GM18502 (cell line): ENCODE results near the gene DBF4B.

Experiments used
- ATAC-seq: cut with Tn5 transposase; IDR thresholded peaks from one replicate; pipeline ENCODE4 v1.9.1; 2021; ENCODE audit warnings: mild to moderate bottlenecking; ENCODE audit not compliant: unreplicated experiment, poor library complexity

Gene DBF4B

DNA sequence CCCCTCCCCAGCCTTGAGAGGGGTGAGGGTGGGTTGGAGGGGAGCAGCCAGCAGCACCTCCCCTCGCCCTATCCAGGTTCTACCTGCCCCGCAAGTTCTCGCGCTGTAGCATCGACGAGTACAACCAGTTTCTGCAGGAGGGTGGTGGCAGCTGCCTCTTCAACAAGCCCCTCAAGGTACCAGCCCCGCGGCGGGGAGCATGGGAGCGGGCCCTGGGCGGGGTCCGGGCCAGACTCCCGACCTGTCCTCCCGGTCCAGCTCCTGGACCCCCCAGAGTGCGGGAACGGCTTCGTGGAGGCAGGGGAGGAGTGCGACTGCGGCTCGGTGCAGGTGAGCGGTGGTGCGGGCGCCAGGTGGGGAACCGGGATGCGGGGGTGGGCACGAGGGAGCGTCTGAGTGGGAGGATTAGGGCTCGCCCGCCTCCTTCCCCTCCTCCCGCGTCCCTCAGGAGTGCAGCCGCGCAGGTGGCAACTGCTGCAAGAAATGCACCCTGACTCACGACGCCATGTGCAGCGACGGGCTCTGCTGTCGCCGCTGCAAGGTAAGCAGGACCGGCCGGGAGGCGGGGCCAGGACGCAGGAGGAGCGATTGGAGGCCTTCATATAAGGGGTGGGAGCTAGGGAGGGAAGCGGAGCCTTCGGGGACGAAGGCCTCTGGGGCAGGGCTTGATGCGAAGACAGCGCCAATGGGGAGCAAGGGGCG lies 66.8 kb downstream of the DBF4B start:
- peak; percentile 89 for ATAC-seq

DNA sequence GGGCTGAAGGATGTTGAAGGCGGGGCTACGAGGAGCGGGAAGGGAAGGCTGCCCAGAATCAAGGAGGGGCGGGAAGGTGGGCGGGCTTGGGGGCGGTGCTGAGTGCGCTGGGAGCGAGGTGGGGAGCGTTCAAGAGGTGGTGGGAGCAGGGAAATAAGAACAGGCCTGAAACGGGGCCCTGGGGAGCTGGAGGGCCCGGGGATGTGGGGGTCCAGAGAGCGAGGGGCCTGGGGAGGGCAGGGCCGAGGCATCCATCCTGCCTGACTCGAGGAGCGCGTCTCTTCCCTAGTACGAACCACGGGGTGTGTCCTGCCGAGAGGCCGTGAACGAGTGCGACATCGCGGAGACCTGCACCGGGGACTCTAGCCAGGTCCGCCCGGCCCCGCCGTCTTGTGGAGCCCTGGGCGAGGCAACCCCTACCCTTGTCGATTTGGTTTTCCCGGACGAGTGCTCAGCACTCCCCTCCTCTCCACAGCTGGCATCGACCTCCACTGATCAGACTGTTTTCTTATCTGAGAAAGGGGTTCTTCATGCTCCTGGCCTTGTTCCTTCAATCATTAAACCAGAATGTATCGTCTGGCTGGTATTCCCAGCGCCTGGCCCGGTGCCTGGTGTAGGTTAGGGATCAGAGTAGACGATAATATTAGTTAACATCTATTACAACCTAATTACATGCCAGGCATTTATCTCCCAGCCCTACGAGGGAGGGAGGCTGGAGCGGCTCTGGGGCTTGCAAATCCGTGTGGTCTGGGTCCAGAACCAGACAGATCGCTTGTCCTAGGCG lies 67.6 kb downstream of the DBF4B start:
- peak; percentile 11 for ATAC-seq

DNA sequence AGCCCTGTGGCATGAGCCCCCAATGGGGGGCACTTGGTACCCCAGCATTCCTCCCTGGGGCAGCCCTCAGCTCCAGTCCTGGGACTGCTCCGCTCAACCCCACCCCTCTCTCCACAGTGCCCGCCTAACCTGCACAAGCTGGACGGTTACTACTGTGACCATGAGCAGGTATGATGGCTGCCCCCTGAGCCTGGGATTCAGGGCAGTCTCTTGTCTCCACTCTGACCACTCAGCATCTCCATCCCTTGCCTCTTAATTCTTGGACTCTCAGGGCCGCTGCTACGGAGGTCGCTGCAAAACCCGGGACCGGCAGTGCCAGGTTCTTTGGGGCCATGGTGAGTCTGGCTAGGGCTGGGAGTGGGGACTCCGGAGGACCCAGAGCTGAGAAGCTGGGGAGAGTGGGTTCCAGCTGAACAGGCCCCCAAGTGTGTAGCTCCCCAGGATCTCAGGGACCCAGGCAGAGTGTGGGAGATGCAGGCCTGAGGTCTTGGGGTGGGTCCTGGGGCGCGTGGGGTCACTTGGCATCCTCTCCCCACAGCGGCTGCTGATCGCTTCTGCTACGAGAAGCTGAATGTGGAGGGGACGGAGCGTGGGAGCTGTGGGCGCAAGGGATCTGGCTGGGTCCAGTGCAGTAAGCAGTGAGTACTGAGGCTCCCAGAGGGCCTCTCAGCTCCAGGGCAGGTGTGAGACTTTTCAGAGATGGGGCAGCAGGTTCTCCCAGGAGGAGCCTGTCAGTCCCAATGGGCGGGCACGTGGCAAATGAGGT lies 68.3 kb downstream of the DBF4B start:
- ATAC-seq, result no peak

DNA sequence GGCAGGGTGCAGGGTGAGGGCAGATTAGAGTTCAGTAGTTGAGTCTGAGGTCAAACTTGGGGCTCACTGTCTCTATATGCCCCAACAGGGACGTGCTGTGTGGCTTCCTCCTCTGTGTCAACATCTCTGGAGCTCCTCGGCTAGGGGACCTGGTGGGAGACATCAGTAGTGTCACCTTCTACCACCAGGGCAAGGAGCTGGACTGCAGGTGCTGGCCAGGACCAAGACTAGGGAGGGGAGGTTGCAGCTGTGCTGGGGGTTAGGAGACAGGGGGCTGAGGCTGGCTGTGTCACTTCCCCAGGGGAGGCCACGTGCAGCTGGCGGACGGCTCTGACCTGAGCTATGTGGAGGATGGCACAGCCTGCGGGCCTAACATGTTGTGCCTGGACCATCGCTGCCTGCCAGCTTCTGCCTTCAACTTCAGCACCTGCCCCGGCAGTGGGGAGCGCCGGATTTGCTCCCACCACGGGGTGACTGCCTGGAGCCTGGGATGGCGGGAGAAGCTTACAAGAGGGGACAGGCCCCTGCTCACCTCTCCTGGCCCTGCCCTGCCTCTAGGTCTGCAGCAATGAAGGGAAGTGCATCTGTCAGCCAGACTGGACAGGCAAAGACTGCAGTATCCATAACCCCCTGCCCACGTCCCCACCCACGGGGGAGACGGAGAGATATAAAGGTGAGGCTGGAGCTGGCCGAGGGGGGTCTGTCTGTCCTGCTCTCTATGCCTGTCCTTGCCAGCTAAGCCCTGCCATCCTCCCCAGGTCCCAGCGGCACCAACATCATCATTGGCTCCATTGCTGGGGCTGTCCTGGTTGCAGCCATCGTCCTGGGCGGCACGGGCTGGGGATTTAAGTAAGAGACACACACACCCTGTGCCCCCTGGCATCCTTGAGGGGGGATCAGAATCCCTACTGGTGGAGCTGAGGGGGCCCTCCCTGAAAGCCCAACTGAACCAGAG lies 69.2 kb downstream of the DBF4B start:
- no peak for ATAC-seq

DNA sequence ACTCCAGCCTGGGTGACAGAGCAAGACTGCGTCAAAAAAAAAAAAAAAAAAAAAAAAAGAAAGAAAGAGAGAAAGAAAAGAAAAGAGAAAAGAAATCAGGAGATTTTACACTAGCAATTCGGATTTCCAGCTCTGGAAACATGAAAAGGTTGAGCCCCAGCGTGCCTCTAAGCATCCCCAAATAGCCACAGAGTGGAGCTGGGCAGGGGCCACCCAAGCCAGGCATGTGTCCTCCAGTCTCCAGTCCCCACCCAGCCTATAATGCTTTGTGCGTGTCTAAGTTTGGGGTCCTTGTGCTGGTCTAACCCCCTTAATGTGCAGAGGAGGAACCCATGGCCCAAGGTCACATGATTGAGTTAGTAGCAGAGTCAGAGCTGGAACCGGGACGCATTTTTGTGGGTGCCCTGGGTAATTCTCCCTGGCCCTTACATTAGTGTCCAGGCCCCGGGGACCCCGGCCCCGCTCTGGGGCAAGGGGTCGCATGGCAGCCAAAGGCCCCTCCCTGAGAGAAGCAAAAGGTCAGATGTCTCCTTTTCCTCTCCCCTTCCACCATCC lies 70.3 kb downstream of the DBF4B start:
- no peak for ATAC-seq

DNA sequence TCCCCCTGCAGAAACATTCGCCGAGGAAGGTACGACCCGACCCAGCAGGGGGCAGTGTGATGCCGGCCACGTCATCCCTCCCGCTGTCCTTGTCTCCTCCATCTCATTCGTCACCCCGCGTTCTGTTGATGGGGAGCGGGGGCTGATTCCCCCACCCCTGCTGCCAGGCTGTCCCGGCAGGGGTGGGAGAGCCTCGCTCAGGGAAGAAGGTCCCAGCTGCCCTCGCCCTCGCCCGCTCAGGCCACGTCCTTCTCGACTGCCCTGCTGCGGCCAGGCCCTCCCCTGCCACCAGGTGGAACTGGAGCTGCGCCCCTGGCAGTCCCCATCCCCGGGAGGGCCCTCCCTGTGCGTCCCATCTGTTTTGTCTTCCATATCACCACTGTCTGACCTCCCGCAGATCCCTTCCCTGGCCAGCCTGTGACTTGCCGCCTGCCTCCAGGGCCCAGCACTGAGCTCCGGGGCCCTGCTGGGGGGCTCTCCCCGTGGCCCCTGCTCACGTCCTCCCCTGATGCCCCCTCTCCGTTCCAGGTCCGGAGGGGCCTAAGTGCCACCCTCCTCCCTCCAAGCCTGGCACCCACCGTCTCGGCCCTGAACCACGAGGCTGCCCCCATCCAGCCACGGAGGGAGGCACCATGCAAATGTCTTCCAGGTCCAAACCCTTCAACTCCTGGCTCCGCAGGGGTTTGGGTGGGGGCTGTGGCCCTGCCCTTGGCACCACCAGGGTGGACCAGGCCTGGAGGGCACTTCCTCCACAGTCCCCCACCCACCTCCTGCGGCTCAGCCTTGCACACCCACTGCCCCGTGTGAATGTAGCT lies 71.0 kb downstream of the DBF4B start:
- no peak for ATAC-seq

DNA sequence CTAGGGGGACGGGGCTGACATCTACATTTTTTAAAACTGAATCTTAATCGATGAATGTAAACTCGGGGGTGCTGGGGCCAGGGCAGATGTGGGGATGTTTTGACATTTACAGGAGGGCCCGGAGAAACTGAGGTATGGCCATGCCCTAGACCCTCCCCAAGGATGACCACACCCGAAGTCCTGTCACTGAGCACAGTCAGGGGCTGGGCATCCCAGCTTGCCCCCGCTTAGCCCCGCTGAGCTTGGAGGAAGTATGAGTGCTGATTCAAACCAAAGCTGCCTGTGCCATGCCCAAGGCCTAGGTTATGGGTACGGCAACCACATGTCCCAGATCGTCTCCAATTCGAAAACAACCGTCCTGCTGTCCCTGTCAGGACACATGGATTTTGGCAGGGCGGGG lies 71.7 kb downstream of the DBF4B start:
- ATAC-seq, result no peak

DNA sequence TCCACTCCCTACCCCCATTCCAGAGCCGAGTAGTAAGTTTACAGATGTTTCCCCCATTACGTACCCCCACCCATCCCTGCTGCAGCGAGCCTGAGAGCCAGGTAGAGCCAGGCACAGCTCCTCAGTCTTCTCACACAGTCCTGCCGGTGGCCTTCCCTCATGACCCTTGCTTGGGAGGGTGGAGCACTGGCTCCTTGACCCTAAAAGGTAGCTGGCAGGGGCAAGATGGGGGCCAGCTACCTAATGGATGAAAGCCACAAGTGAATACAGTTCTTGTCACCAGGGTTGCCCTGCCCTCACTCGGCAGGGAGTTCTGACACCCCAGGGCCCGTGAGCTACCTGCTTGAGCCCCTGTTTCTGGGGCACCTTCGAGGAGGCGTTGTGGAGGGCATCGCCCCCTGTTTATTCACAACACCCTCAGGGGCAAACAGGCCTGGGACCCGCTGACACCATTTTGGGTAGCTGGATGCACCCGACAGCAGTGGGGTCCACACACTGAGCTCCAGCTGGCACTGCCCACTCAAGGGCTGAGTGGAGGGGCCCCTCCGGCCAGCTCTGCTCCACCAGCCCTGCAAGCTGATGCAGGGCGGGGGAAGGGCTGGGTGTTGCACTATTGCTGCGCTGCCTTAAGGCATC lies 72.5 kb downstream of the DBF4B start:
- no peak for ATAC-seq

DNA sequence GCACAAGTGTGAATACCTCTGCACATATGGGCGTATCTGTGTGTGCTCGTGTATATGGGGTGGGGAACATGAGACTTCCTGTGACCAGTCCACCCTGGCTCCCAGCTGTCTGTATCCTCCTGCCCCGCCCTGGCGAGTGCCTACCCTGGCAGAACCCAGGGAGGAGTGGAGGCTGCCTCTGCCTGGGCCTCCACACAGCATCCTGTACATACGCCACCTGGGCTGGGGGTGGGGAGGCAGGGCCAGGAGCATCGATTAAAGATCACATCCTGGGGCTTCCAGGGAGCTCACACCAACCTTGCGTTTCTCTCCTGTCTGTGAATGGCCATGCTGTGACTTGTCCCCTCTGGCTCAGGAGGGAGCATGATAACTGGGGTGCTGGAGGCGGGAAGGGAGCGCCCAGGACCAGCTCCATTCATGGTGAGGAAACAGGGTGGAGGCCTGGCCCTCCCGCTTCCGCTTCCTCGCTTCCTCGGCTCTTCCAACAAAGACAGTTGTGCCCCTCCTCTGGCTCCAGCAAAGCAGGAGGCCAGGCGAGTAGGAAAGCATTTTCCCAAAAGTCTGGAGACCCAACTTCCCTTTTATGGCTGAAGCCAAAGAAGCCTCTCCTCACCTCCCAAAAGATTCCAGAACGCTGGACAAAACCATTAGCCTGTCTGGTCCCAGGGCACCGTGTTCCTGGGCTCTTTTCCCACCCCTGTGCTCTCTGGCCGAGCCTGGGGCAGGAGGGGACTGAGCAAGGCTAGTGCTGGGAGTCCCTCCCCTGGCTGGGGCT lies 73.3 kb downstream of the DBF4B start:
- ATAC-seq, result no peak

DNA sequence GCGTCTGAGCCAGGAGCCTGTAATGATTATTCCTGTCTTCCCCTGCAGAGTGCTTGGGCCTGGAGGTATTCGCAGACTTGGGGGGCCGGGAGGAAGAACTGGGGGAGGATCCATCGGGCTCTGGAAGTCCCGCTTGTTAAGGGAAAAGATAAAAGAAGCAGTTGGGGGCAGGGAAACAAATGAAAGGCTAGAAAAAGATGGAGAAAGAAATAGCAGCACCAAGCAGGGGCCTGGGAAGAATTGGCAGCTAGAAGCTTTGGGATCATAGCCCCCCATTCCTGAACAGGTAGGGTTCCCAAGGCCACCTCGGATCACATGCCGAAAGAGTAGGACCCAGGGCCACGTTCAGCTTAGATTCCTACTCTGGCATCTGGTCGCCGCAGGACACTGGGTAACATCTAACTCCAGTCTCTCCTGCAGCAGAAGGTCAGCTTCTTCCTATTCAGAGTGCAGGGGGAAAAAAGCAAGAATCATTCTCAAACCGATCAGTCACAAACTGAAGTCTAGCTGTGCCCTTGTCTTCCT lies 73.9 kb downstream of the DBF4B start:
- no peak for ATAC-seq

DNA sequence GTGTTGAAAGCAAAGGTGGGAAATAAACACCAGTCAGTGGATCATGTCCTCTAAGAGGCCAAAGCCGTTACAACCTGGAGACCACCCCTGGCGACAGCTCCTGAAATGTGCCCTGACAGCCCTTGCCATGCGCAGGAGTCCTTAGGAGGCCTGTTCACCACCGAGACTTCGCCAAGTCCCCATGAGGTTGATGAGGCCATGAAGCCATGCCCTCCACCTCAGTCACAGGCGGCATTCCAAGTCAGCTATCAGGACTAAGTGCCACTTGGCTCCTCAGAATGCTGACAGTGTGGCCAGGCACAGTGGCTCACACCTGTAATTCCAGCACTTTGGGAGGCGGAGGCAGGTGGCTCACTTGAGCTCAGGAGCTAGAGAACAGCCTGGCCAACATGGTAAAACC lies 77.5 kb downstream of the DBF4B start:
- no peak for ATAC-seq

DNA sequence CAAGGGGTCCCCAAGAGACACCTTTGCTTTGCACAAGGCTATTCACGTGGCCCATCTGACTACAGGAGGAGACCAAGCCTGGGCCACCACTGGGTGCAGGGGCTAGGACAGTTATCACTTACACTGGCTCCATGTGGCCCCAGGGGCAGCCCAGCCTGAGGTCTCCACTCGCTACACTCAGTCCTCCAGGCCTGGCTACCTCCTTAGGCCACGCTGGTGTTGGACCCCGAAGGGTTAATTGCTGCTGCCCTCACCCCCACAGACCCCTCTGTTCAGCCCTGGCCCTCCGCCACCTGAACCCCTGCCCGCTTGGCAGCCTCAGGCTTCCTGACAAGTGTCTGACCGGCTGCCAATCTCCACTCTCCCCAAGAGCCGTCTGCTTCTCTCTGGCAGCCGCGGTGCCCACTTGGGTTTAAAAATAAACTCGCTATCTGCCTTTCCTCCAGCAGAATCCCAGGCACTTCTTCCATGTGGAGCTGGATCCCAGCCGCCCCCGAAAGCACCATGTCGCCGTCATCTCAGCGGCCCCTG lies 78.2 kb downstream of the DBF4B start:
- no peak for ATAC-seq

DNA sequence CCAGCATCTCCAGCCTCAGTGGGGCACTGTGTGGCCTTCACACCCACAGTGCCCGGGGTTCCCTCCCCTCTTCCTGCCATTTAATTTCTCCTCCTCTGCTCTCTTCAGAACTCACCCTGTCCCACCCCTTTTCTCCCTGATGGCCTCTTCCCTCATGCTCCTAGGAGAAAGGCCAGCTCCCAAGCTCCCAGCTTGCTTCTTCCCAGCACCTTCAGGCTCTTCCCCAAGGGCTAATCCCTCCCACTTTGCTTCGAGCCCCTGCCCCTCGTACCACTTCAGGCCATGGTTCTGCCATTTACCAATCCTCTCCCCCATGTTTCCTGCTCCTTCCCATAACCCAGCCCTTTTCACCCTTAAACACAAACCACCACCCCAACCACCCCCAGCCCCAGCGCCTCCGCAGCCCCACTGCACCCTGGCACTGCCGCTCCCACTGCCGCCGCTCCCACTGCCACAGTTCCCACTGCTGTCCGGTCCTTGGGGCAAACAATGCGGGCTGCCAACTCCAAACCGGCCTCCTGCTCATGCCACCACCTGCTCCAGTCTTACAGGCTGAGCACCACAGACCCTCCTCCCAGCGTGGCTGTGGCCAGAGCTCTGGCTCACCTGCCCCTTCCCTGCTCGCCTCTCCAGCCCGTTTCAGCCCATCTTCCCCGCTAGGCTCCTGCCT lies 78.9 kb downstream of the DBF4B start:
- ATAC-seq, result no peak

DNA sequence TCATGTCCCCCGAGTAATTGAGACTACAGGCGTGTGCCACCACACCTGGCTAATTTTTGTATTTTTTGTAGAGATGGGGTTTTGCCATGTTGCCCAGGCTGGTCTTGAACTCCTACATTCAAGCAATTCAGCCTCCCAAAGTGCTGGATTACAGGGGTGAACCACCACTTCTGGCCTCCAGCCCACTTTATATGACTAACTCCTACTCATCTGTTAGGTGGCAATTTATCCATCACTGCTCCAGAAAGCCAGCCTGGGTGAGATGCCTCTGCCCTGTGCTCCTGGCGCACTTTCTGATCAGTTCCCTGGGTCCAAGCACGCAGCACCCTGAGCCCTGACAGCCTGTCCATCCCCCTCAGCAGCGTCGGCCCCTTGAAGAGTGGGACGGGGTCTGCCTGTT lies 79.7 kb downstream of the DBF4B start:
- no peak for ATAC-seq

DNA sequence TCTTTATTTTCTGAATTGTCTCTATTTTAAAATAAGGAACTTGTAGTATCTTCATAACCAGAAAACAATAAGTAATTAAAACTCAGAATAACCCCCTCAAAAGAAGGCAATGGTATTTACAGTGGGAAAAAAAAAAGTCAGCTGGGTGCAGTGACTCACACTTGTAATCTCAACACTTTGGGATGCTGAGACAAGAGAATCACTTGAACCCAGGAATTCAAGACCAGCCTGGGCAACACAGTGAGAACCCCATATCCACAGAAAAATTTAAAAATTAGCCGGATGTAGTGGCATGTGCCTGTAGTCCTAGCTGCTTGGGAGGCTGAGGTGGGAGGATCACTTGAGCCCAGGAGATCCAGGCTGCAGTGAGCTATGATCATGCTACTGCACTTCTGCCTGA lies 83.8 kb downstream of the DBF4B start:
- no peak for ATAC-seq

DNA sequence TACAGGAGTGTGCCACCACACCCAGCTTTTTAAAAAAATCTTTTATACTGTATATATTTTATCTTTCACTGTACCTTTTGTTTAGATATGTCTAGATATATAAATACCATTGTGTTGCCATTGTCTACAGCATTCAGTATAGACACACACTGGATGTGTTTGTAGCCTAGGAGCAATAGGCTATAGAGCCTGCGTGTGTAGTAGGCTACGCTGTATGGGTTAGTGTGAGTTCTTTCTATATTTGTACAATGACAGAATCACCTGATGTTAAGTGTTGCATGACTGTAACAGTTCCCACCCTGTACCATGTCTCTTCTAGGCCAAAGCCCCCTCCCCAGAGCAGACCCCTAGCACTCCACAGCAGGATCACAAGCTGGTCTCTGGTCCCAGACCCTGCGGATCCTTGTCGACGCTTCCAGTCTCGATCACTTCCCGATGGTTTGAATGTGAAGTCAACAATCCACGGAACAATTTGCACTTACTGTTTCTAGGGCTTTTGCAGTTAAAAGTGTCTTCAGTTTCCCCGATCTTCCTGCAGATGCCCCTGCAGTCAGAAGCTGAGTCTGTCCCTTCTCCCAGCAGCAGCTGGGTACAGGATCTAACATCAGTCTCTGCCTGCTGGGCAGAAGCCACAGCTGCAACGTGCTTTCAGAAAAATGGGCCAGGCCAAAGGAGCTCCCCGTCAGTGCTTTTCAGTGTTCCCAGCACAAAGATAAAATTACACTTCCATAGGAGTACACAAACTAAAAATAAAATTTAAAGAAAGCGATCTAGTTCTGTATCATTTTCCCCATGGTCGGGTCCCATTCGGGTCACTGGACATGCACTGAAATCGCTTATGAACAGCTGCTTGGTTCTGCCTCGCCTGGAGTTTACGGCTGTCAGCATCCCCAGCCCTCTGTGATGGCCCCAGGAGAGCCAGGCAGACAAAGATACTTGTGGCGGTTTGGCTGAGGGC lies 85.7 kb downstream of the DBF4B start:
- no peak for ATAC-seq
